Thyroid gland (tissue), 4 donors: ENCODE measurements around the gene VAV3. TPM values are rescaled to one million over a fixed set of nuclear protein-coding genes. Genes with fewer than 3 reads are reported as not detected.

Source experiments
- DNase-seq, 2 donors: peaks; one replicate each; pipeline ENCODE4 v3.0.0-alpha.2; 2019
- H3K27ac ChIP-seq, 3 donors: fragments of 200-600 bp; sonication (generic); 1 replicate in 2 of 3; 2 replicates in 1 of 3; pipeline ENCODE4 v1.5.1; 2016 to 2019; ENCODE audit warnings: mild to moderate bottlenecking in 1 of 3, moderate library complexity in 1 of 3
- H3K27me3 ChIP-seq: fragments of 200-600 bp; sonication (generic); one replicate; pipeline ENCODE4 v1.5.1; 2019
- H3K36me3 ChIP-seq, 2 donors: fragments of 200-600 bp; sonication (generic); one replicate each; pipeline ENCODE4 v1.5.1; 2016 to 2019
- H3K4me1 ChIP-seq, 2 donors: fragments of 200-600 bp; sonication (generic); one replicate each; pipeline ENCODE4 v1.5.1; 2017 to 2019
- H3K4me3 ChIP-seq, 3 donors: fragments of 200-600 bp; sonication (generic); replicated peaks in 1 of 3; 1 replicate in 2 of 3; 2 replicates in 1 of 3; pipeline ENCODE4 v1.5.1; 2016; ENCODE audit warnings: mild to moderate bottlenecking in 1 of 3
- H3K9me3 ChIP-seq: fragments of 200-600 bp; sonication (generic); one replicate; pipeline ENCODE4 v1.5.1; 2017
- POLR2A ChIP-seq, 2 donors: fragments of 450-650 bp; IDR thresholded peaks; one replicate each; pipeline ENCODE4 v1.6.1; 2017; ENCODE audit warnings: antibody characterized with exemption in 2 of 2, mild to moderate bottlenecking in 2 of 2, moderate library complexity in 1 of 2
- WGBS, 2 donors: methylation state at CpG; one replicate each; pipeline ENCODE4 v1.1.5; 2017; 5-methylcytosine and 5-hydroxymethylcytosine counted together
- intact Hi-C: fragments of 100-400 bp; cut with DNase I; formaldehyde crosslinking; loops from one replicate; pipeline ENCODE4 v1.15.1; 2023
- total RNA-seq, 4 donors: library from RNA; depleted of rRNA; stranded (reverse); fragments of >200 nt; gene quantifications; one replicate each; pipeline ENCODE4 v1.2.3, GENCODE V29; 2016
- TF ChIP-seq, protein P1 (sequence below), 6 experiments: fragments of 200-600 bp in 3 of 6; fragments of 450-650 bp in 3 of 6; sonication (generic) in 3 of 6; IDR thresholded peaks; one replicate each; pipeline ENCODE4 v1.5.1; 2016 to 2019; ENCODE audit warnings: antibody characterized with exemption in 6 of 6, mild to moderate bottlenecking in 2 of 6, inconsistent platforms in 1 of 6, moderate library complexity in 1 of 6

VAV3 gene
- total RNA-seq, 4 donors from 2014 or later, result 14.8 to 22.8 (median 18.8) TPM

GRCh38 chr1:107534632-107535031, 430.3 kb downstream of the VAV3 start:
- 95 to 100% methylated on average over 1 of the region's 1 CpG for WGBS, 2 donors
- no peaks in the 10 kb centered on the region for H3K9me3 ChIP-seq
- no peaks in the 10 kb centered on the region for H3K36me3 ChIP-seq
- TF ChIP-seq, protein P1, sequence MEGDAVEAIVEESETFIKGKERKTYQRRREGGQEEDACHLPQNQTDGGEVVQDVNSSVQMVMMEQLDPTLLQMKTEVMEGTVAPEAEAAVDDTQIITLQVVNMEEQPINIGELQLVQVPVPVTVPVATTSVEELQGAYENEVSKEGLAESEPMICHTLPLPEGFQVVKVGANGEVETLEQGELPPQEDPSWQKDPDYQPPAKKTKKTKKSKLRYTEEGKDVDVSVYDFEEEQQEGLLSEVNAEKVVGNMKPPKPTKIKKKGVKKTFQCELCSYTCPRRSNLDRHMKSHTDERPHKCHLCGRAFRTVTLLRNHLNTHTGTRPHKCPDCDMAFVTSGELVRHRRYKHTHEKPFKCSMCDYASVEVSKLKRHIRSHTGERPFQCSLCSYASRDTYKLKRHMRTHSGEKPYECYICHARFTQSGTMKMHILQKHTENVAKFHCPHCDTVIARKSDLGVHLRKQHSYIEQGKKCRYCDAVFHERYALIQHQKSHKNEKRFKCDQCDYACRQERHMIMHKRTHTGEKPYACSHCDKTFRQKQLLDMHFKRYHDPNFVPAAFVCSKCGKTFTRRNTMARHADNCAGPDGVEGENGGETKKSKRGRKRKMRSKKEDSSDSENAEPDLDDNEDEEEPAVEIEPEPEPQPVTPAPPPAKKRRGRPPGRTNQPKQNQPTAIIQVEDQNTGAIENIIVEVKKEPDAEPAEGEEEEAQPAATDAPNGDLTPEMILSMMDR (IDR thresholded peaks at IDR 0.05), result no peak
- TF ChIP-seq POLR2A (IDR thresholded peaks at IDR 0.05), result no peak
- no peaks in the 10 kb centered on the region for H3K27me3 ChIP-seq
- H3K4me3 ChIP-seq, result no peak overlapping the region
- H3K27ac ChIP-seq, result no peak overlapping the region
- intact Hi-C loops, result no loop called here
- H3K4me1 ChIP-seq, result peaks cover 4 to 7% of the 10 kb centered on the region in 2 donors
- DNase-seq, result no peak

GRCh38 chr1:107533436-107533835, 431.5 kb downstream of the VAV3 start:
- H3K4me1 ChIP-seq, result peaks cover 4 to 7% of the 10 kb centered on the region in 2 donors

DNA sequence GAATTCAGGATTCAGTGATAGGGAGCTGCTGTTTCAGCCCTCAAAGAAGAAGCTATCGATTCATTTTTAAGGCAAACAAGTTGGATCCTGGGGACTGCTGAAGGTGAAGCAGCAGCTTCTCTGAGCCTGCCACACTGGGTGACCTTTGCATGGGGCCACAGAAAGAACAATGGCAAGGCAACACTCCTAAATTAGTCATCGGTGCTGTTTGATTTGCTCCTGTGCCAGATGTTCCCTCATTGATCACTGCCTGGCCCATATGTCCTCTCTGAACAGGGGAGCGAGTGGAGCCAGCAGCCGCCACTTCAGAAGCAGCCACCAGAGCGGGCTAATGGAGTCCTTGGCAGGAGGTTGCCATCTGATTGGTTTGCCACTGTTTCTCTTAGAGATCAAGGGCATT, 432.7 kb downstream of the VAV3 start:
- Histone ChIP-seq H3K9me3 (no peaks in the 10 kb centered on the region), H3K4me3 (no peak overlapping the region), H3K27ac (no peak overlapping the region), H3K27me3 (no peaks in the 10 kb centered on the region), H3K4me1 (peaks cover 4 to 7% of the 10 kb centered on the region in 2 donors), H3K36me3 (no peaks in the 10 kb centered on the region)
- no peak for DNase-seq
- no peak for TF ChIP-seq POLR2A (IDR thresholded peaks at IDR 0.05)
- TF ChIP-seq, protein P1 (IDR thresholded peaks at IDR 0.05), result no peak
- WGBS, 2 donors, result 70 to 74% methylated on average over 5 of the region's 5 CpGs
- intact Hi-C loops, result no loop called here

More at GRCh38 chr1:107533436-107533835, 431.5 kb downstream of the VAV3 start:
- no peaks in the 10 kb centered on the region for H3K36me3 ChIP-seq
- no peak for DNase-seq
- 87 to 96% methylated on average over 2 of the region's 2 CpGs for WGBS, 2 donors
- no peaks in the 10 kb centered on the region for H3K9me3 ChIP-seq
- TF ChIP-seq, protein P1 (IDR thresholded peaks at IDR 0.05), result no peak
- no peak for TF ChIP-seq POLR2A (IDR thresholded peaks at IDR 0.05)
- intact Hi-C loops, result no loop called here
- no peaks in the 10 kb centered on the region for H3K27me3 ChIP-seq
- no peak overlapping the region for H3K4me3 ChIP-seq
- H3K27ac ChIP-seq, result no peak overlapping the region

- no peak for DNase-seq
- H3K27me3 ChIP-seq, result no peaks in the 10 kb centered on the region
- peaks cover 3 to 5% of the 10 kb centered on the region in 2 donors for H3K4me1 ChIP-seq
- no peak overlapping the region for H3K4me3 ChIP-seq
- H3K9me3 ChIP-seq, result no peaks in the 10 kb centered on the region
- intact Hi-C loops, result no loop called here
- TF ChIP-seq, protein P1 (IDR thresholded peaks at IDR 0.05), result no peak
- TF ChIP-seq POLR2A (IDR thresholded peaks at IDR 0.05), result no peak
- no peaks in the 10 kb centered on the region for H3K36me3 ChIP-seq
- 77 to 82% methylated on average over 12 of the region's 12 CpGs for WGBS, 2 donors
- H3K27ac ChIP-seq, result no peak overlapping the region
Observed at GRCh38 chr1:107531065-107531908, 433.7 kb downstream of the VAV3 start.

GRCh38 chr1:107530543-107530942, 434.4 kb downstream of the VAV3 start:
- Histone ChIP-seq H3K4me3 (no peak overlapping the region), H3K4me1 (no peaks in the 10 kb centered on the region), H3K27ac (no peak overlapping the region), H3K9me3 (no peaks in the 10 kb centered on the region), H3K27me3 (no peaks in the 10 kb centered on the region), H3K36me3 (no peaks in the 10 kb centered on the region)
- DNase-seq, result no peak
- TF ChIP-seq, protein P1 (IDR thresholded peaks at IDR 0.05), result no peak
- no peak for TF ChIP-seq POLR2A (IDR thresholded peaks at IDR 0.05)
- intact Hi-C loops, result no loop called here
- 61 to 66% methylated on average over 6 of the region's 6 CpGs for WGBS, 2 donors
